ENCODE results near the gene UBD. TPM values are rescaled to one million over a fixed set of nuclear protein-coding genes. Genes with fewer than 3 reads are reported as not detected.
A peak's percentile ranks its signal among the peaks of the same experiment; 100 is the strongest.

The UBD gene
- total and polyA plus RNA-seq, 9 of the 15 experiments (the other 6 are each of a cell fraction or from before 2014, with no cell fraction given) = not detected

GRCh38 chr6:29602564-29603361 is 43.2 kb upstream of the UBD start:
- peaks cover 8% of the 10 kb centered on the region for H3K9me1 ChIP-seq (ENCODE audit: control insufficient read depth, insufficient read depth, low read length)
- TSS peak; percentile 9 for BruUV-seq (replicated peaks)
- WGBS (ENCODE audit: insufficient coverage, low coverage, missing lambda C conversion rate) = 82% methylated on average over 12 of the region's 12 CpGs
- POLR2A ChIA-PET = interaction anchor here (0.6 to 1.7 kb wide), 4 partner anchors 10 to 23 kb away, joined by 3 to 7 read pairs (median 4); no protein-coding TSS in a partner anchor
- intact Hi-C loops (cut with micrococcal nuclease) = no loop called here
- CTCF ChIA-PET (ENCODE audit: low intra/inter-chr PET ratio) = no interaction called here
- DNase-seq (ENCODE audit: extremely low read depth in 1 of 4, low spot score in 3 of 4) (peak; percentile 74 to 84 (median 78)), ATAC-seq (peak; percentile 89), FAIRE-seq (peak; percentile 86)
- H3K79me2 ChIP-seq (ENCODE audit: control insufficient read depth, insufficient read depth, low read length) = no peaks in the 10 kb centered on the region
- H2AFZ ChIP-seq (ENCODE audit: low read depth, low read length) = no peak overlapping the region
- H3K4me2 ChIP-seq (ENCODE audit: insufficient read depth, low read length) = no peak overlapping the region
- H4K20me1 ChIP-seq (replicated peaks; ENCODE audit: control insufficient read depth, insufficient read depth, low read length) = peaks cover 13% of the 10 kb centered on the region
- peaks cover 68% of the 10 kb centered on the region for H3K36me3 ChIP-seq (ENCODE audit: control insufficient read depth, insufficient read depth, low read length)
- in situ Hi-C loops (cut with MboI) = loop anchor here (10.0 kb wide), 1 partner anchor 908 kb away; no protein-coding TSS in a partner anchor
- no peak overlapping the region for H3K4me3 ChIP-seq
- H3K9me3 ChIP-seq (replicated peaks; ENCODE audit: control insufficient read depth, insufficient read depth, low read depth, low read length) = no peaks in the 10 kb centered on the region
- no peak overlapping the region for H3K9ac ChIP-seq (ENCODE audit: insufficient read depth in 1 of 2, low read depth in 2 of 2, low read length in 2 of 2)
- no peak overlapping the region; the same call in 2 of the 3 replicates for H3K27ac ChIP-seq (ENCODE audit: extremely low read depth, low read depth, low read length)
- H3K4me1 ChIP-seq (replicated peaks in 1 of 2; ENCODE audit: control insufficient read depth in 2 of 2, insufficient read depth in 2 of 2, low read length in 2 of 2) = peaks cover 0 to 3% of the 10 kb centered on the region in 2 experiments; a peak in 3 of 5 replicates
- H3K27me3 ChIP-seq (ENCODE audit: control insufficient read depth in 2 of 2, insufficient read depth in 2 of 2, low read length in 2 of 2) = no peaks in the 10 kb centered on the region
- TF ChIP-seq, protein P1, sequence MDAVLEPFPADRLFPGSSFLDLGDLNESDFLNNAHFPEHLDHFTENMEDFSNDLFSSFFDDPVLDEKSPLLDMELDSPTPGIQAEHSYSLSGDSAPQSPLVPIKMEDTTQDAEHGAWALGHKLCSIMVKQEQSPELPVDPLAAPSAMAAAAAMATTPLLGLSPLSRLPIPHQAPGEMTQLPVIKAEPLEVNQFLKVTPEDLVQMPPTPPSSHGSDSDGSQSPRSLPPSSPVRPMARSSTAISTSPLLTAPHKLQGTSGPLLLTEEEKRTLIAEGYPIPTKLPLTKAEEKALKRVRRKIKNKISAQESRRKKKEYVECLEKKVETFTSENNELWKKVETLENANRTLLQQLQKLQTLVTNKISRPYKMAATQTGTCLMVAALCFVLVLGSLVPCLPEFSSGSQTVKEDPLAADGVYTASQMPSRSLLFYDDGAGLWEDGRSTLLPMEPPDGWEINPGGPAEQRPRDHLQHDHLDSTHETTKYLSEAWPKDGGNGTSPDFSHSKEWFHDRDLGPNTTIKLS (IDR thresholded peaks at IDR 0.05; ENCODE audit: borderline replicate concordance, low read depth) = no peak
- peak; percentile 21; the same call in 1 of the 2 replicates for TF ChIP-seq SMC3 (conservative IDR thresholded peaks at IDR 0.05; ENCODE audit: insufficient read depth, low read depth, low read length)
- TF ChIP-seq ATF7 (IDR thresholded peaks at IDR 0.05) = no peak
- TF ChIP-seq NFE2 (IDR thresholded peaks at IDR 0.05; ENCODE audit: low read depth) = 0 out of 2 replicates have a peak, but pooled peaks have one; percentile 26
- TF ChIP-seq KDM1A (IDR thresholded peaks at IDR 0.05) = peak in 1 of 2 experiments; percentile 23; a peak in 1 of 4 replicates
- TF ChIP-seq CSDE1 (IDR thresholded peaks at IDR 0.05) = peak in 1 of 2 experiments; percentile 58; a peak in 2 of 4 replicates
- peak in 1 of 2 experiments; percentile 80; a peak in 2 of 4 replicates for TF ChIP-seq RCOR1 (IDR thresholded peaks at IDR 0.05; ENCODE audit: borderline replicate concordance in 1 of 2, low read depth in 2 of 2, low read length in 2 of 2)
- TF ChIP-seq, protein P2, sequence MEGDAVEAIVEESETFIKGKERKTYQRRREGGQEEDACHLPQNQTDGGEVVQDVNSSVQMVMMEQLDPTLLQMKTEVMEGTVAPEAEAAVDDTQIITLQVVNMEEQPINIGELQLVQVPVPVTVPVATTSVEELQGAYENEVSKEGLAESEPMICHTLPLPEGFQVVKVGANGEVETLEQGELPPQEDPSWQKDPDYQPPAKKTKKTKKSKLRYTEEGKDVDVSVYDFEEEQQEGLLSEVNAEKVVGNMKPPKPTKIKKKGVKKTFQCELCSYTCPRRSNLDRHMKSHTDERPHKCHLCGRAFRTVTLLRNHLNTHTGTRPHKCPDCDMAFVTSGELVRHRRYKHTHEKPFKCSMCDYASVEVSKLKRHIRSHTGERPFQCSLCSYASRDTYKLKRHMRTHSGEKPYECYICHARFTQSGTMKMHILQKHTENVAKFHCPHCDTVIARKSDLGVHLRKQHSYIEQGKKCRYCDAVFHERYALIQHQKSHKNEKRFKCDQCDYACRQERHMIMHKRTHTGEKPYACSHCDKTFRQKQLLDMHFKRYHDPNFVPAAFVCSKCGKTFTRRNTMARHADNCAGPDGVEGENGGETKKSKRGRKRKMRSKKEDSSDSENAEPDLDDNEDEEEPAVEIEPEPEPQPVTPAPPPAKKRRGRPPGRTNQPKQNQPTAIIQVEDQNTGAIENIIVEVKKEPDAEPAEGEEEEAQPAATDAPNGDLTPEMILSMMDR (IDR thresholded peaks at IDR 0.05 in 2 of 3, conservative IDR thresholded peaks at IDR 0.05 in 1 of 3; ENCODE audit: insufficient read depth in 2 of 3, low read depth in 1 of 3, low read length in 3 of 3) = peak; percentile 34 to 60 (median 59); a peak in 5 of 6 replicates
- no peak for TF ChIP-seq THAP12 (CRISPR knock-in tag; IDR thresholded peaks at IDR 0.05)
- TF ChIP-seq IFI16 (CRISPR knock-in tag; IDR thresholded peaks at IDR 0.05) = no peak
- no peak for TF ChIP-seq ZNF175 (CRISPR knock-in tag; IDR thresholded peaks at IDR 0.05; ENCODE audit: low read depth)
- peak; percentile 61; the same call in 1 of the 2 replicates for TF ChIP-seq BMI1 (IDR thresholded peaks at IDR 0.05; ENCODE audit: low read length)
- peak in 1 of 2 experiments; percentile 27; a peak in 1 of 4 replicates for TF ChIP-seq HDAC1 (IDR thresholded peaks at IDR 0.05)
- TF ChIP-seq RAD21 (CRISPR knock-in tag; conservative IDR thresholded peaks at IDR 0.05 in 1 of 2, IDR thresholded peaks at IDR 0.05 in 1 of 2) = peak; percentile 19 to 35; a peak in 3 of 4 replicates
- TF ChIP-seq HEY1 (CRISPR knock-in tag; IDR thresholded peaks at IDR 0.05; ENCODE audit: borderline replicate concordance) = no peak
